ENCODE results near the gene TMEM235. TPM values are rescaled to one million over a fixed set of nuclear protein-coding genes. Genes with fewer than 3 reads are reported as not detected.
A peak's percentile ranks its signal among the peaks of the same experiment; 100 is the strongest.

Gene TMEM235
- total RNA-seq = not detected
- long read RNA-seq = 0 reads

GRCh38 chr17:78230996-78231935, at the start of gene TMEM235:
TSS of gene TMEM235 (plus strand) at chr17:78231631. CDS start at chr17:78232024, 393 bp downstream.
- ATAC-seq (no peak), DNase-seq (no peak)
- intact Hi-C loops (cut with micrococcal nuclease) = no loop called here

- ATAC-seq (no peak), DNase-seq (no peak)
- intact Hi-C loops (cut with micrococcal nuclease) = no loop called here
These were observed 48.9 kb upstream of the TMEM235 start for GRCh38 chr17:78182504-78182903.

GRCh38 chr17:78183916-78184315, 47.5 kb upstream of the TMEM235 start:
- ATAC-seq (no peak), DNase-seq (no peak)
- intact Hi-C loops (cut with micrococcal nuclease) = no loop called here

GRCh38 chr17:78184351-78184750, 47.1 kb upstream of the TMEM235 start:
- intact Hi-C loops (cut with micrococcal nuclease) = no loop called here
- DNase-seq = no peak
- no peak for ATAC-seq

- no peak for ATAC-seq
These were observed 46.6 kb upstream of the TMEM235 start for GRCh38 chr17:78184868-78185267.

GRCh38 chr17:78185981-78186691, 45.3 kb upstream of the TMEM235 start:
- ATAC-seq (peak; percentile 46), DNase-seq (no peak)
- intact Hi-C loops (cut with micrococcal nuclease) = no loop called here

More at GRCh38 chr17:78184868-78185267, 46.6 kb upstream of the TMEM235 start:
- DNase-seq = no peak
- intact Hi-C loops (cut with micrococcal nuclease) = no loop called here

GRCh38 chr17:78186692-78187595, 44.5 kb upstream of the TMEM235 start, which contains the start of the genes AFMID and TK1:
TSS of gene AFMID (plus strand) at chr17:78187362. CDS start at chr17:78187371, 9 bp downstream.
TSS of gene TK1 (minus strand) at chr17:78187052. CDS start at chr17:78186994, 58 bp downstream.
- ATAC-seq (peak; percentile 96), DNase-seq (peak; percentile 97)
- intact Hi-C loops (cut with micrococcal nuclease) = no loop called here

- ATAC-seq (no peak), DNase-seq (no peak)
- intact Hi-C loops (cut with micrococcal nuclease) = no loop called here
These were observed 34.7 kb upstream of the TMEM235 start for GRCh38 chr17:78196716-78197115.

GRCh38 chr17:78197147-78197832, 34.1 kb upstream of the TMEM235 start:
- intact Hi-C loops (cut with micrococcal nuclease) = no loop called here
- DNase-seq = peak; percentile 60

GRCh38 chr17:78200451-78200850, 31.0 kb upstream of the TMEM235 start:
- intact Hi-C loops (cut with micrococcal nuclease) = no loop called here
- no peak for ATAC-seq
- DNase-seq = no peak

More at GRCh38 chr17:78197147-78197832, 34.1 kb upstream of the TMEM235 start:
- ATAC-seq = peak; percentile 64

- intact Hi-C loops (cut with micrococcal nuclease) = no loop called here
- DNase-seq = no peak
- ATAC-seq = peak; percentile 34
These were observed 28.8 kb upstream of the TMEM235 start for GRCh38 chr17:78202666-78203065.

- intact Hi-C loops (cut with micrococcal nuclease) = no loop called here
- DNase-seq (no peak), ATAC-seq (no peak)
These were observed 26.9 kb upstream of the TMEM235 start for GRCh38 chr17:78204387-78205123.

- intact Hi-C loops (cut with micrococcal nuclease) = no loop called here
- no peak for DNase-seq
- ATAC-seq = peak; percentile 12
These were observed 26.2 kb upstream of the TMEM235 start for GRCh38 chr17:78205124-78205775.

- DNase-seq (no peak), ATAC-seq (no peak)
- intact Hi-C loops (cut with micrococcal nuclease) = no loop called here
These were observed 25.1 kb upstream of the TMEM235 start for GRCh38 chr17:78206298-78206697.

GRCh38 chr17:78208486-78208885, 22.9 kb upstream of the TMEM235 start:
- intact Hi-C loops (cut with micrococcal nuclease) = no loop called here
- no peak for ATAC-seq

GRCh38 chr17:78210111-78210510, 21.3 kb upstream of the TMEM235 start:
- ATAC-seq = no peak
- intact Hi-C loops (cut with micrococcal nuclease) = no loop called here

More at GRCh38 chr17:78208486-78208885, 22.9 kb upstream of the TMEM235 start:
- no peak for DNase-seq

GRCh38 chr17:78211032-78211431, 20.4 kb upstream of the TMEM235 start:
- DNase-seq (no peak), ATAC-seq (no peak)
- intact Hi-C loops (cut with micrococcal nuclease) = no loop called here

More at GRCh38 chr17:78210111-78210510, 21.3 kb upstream of the TMEM235 start:
- DNase-seq = no peak

Measured in left ventricle myocardium superior (tissue), 1 donor.